GM21737 (cell line): ENCODE data around the gene CLIP2.
"Not testable (repeated sequence)": the region's sequence is repeated elsewhere in the genome, so short reads cannot be mapped to it uniquely, and the experiment has no call there.

Experiments used
- ATAC-seq: cut with Tn5 transposase; IDR thresholded peaks from one replicate; pipeline ENCODE4 v1.9.1; 2021; ENCODE audit warnings: mild to moderate bottlenecking, moderate library complexity; ENCODE audit not compliant: unreplicated experiment

CLIP2 gene

GRCh38 chr7:74294191-74294998 is 5.2 kb downstream of the CLIP2 start:
- no peak for ATAC-seq

- no peak for ATAC-seq
Observed at GRCh38 chr7:74297516-74298233, 8.5 kb downstream of the CLIP2 start.

DNA sequence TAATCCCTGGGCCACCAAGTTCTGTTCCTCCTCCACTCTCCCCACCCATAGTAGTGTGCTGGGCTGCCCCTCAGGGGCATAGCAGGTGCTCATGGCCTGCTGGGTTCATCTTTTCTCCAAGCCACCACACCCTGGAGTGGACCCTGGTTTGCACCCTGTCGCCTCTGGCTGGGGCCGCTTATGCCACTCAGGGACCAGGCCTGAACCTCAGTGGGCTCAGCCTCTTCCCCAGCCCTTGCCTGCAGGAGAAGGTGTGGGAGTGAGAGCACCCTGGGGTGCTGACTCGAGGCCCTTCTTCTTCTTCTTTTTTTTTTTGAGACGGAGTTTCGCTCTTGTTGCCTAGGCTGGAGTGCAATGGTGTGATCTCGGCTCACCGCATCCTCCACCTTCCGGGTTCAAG is 10.2 kb downstream of the CLIP2 start:
- no peak for ATAC-seq

GRCh38 chr7:74300926-74301325 is 11.7 kb downstream of the CLIP2 start:
- ATAC-seq = no peak

GRCh38 chr7:74302745-74303221 is 13.6 kb downstream of the CLIP2 start:
- ATAC-seq = no peak

DNA sequence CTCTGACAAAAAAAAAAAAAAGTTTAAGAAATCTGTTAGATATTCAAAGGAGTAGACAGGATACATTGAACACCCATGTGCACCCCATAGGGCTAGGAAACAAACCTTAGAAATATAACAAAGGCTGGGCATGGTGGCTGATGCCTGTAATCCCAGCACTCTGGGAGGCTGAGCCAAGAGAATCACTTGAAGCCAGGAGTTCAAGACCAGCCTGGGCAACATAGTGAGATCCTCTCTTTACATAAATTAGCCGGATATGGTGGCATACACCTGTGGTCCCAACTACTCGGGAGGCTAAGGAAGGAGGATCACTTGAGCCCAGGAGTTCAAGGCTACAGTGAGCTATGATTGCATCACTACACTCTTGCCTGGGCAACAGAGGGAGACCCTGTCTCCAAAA is 15.3 kb downstream of the CLIP2 start:
- ATAC-seq = no peak

- ATAC-seq = no peak
Observed at GRCh38 chr7:74306004-74306729, 17.0 kb downstream of the CLIP2 start.

- no peak for ATAC-seq
Observed at GRCh38 chr7:74306730-74307469, 17.7 kb downstream of the CLIP2 start.

DNA sequence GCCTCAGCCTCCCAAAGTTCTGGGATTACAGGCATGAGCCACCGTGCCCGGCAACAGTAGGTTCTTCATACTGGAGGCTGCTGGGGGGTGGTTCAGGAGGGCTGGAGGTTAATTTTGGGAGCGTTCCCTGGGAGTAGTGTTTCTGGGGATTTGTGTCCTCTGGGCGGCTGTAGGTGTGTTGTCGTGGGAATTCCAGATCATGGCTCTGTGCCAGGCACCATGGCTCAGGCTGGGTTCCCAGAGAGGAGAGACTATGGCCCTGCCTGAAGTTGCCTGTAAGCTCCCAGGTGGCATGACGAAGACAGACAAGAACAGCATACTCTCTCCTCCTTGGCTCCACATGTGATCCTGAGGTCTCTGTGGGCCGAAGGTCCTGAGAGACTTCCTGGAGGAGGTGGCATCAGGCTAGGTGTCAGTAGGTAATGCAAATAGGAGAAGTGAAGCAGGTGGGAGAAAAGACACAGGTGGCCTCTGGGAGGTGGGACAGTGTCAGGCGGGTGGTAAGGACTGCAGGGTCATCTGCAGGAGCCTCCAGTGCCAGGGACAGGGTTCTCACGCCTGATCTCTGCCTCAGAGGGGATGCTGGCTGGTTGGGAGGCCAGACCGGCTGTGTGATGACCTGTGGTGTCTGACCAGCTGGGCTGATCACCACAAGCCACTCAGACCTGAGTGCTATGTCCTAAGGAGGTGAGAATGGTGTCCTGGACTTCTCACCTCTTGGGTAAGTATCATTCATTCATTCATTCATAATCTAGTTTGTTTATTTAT is 18.7 kb downstream of the CLIP2 start:
- no peak for ATAC-seq

DNA sequence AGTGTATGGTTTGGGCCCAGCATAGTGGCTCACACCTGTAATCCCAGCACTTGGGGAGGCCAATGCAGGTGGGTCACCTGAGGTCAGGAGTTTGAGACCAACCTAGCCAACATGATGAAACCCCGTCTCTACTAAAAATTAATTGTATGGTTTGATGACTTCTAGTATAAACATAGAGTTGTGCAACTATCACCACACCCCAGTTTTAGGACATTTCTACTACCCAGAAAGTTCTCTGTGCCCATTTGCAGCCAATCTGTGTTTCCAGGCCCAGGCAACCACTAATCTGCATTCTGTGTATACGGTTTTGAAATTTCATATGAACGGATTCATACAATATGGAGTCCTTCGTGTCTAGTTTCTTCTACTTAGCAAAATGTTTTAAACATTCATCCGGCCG is 20.0 kb downstream of the CLIP2 start:
- no peak for ATAC-seq

- no peak for ATAC-seq
Observed at GRCh38 chr7:74311305-74311744, 22.1 kb downstream of the CLIP2 start.

DNA sequence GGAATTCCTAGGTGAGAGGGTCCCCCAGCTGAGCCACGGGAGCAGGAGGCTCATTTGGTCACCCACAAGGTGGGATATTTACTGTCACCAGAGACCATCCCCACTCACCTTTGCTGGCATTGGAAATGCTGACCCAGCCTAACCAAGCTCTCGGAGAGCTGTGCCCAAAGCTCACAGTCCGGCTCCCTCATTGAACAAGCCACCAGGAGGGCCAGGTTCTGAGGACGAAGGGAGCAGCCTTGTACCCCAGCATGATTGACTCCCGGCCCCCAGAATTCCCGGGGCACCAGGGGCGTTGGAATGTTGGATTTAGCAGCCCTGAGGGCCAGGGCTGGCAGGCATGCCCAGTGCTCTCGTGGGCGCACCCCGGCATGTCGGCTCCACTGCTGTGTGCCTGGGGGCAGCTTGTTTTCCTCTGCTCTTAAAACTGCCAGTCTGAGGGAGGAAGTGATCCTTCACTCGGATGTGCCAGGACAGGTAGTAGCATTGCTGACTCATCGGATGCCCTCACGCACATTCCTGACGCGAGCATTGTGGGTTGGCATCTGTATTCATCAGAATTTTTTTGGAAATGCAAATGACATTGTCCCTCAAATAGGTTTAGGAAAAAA is 23.3 kb downstream of the CLIP2 start:
- no peak for ATAC-seq

- not testable (repeated sequence) for ATAC-seq
Observed at GRCh38 chr7:74315891-74316290, 26.7 kb downstream of the CLIP2 start.

DNA sequence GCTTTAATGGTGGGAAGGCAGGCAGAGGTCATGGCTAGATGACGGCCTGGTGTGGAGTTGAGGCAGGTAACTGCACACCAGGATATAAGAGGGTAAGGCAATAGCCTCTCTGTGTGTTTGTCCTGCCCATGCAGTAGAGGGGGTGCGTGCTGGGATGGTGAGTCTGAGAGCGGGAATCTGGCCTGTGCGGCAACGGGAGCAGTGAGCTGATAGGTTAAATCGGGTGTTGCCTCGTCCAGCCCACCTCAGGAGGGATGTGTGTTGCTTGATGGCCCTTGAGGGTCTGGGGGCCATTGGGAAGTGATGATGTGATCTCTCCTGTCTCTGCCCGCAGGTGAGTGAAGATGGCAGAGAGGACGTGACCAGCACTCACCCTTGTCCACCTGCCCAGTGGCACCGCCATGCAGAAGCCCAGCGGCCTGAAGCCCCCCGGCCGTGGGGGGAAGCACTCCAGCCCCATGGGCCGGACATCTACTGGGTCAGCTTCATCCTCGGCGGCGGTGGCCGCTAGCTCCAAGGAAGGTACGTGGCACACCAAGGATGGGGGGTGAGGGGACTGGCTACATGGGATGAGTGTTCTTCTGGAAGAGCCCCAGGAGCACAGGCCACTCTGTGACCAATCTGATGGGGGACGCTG is 28.1 kb downstream of the CLIP2 start:
- ATAC-seq = no peak

DNA sequence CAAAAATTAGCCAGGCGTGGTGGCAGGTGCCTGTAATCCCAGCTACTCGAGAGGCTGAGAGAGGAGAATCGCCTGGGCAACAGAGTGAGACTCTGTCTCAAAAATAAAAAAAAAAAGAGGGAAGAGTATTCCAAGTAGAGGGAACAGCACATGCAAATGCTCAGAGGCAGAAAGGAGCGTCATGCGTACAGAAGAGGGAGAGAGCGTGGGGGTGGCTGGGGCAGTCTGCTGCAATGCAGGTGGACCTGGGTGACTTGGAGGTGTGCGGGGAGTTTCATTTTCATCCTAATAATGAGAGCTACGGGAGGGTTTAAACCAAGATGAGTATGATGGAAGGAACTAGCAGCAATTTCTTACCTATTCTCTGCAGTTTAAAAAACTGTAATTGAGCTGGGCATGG is 28.8 kb downstream of the CLIP2 start:
- ATAC-seq = no peak

GRCh38 chr7:74320645-74321221 is 31.5 kb downstream of the CLIP2 start:
- no peak for ATAC-seq

DNA sequence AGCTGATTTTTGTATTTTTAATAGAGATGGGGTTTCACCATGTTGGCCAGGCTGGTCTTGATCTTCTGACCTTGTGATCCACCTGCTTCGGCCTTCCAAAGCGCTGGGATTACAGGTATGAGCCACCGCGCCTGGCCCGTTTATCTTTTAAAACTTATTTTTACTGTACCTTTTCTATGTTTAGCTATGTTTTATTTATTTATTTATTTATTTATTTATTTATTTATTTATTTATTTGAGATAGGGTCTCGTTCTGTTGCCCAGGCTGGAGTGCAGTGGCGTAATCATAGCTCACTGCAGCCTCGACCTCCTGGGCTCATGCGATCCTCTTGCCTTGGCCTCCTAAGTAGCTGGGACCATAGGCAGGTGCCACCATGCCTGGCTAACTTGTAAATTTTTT is 33.7 kb downstream of the CLIP2 start:
- not testable (repeated sequence) for ATAC-seq

DNA sequence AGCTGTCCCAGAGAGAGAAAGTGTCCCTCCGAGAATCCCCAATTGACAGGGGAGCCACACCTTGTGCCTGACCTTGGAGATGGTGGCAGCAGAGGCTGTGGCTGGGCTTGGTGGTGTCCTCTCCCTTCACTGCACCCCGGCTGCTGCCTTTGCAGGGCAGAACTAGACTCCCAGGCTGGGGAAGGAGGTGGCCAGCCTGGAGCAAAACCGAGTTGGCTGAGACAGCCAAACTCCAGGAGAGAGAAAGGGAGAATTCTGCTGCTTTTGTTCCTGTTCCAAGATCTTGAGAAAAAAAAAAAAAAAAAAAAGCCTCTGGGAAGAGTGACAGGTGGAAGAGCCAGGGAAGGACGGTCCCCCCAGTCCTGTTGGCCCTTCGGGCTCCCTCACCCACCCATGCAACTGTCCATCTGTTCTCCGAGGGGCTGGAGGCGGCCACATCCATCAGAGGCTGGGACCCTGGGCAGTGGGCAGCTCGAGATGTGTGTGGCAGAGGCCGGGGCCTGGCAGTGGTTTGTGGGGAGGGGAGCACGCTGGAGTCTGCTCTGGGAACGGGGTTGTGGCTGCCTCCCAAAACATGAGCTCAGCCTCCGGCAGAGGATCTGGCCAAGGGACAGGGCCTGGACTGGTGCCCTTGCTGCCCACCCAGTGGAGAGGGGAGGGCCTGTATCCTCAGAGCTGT is 35.5 kb downstream of the CLIP2 start:
- ATAC-seq = no peak
